Gastrocnemius medialis (tissue), 4 donors: ENCODE measurements around the gene NEDD1. TPM values are rescaled to one million over a fixed set of nuclear protein-coding genes. Genes with fewer than 3 reads are reported as not detected.

ENCODE experiments used
- ATAC-seq, 2 donors: fragments of 150-250 bp; one replicate each; pipeline ENCODE4 v1.9.1; 2016
- DNase-seq, 2 donors: peaks; one replicate each; pipeline ENCODE4 v3.0.0-alpha.2; 2019
- H3K27ac ChIP-seq, 4 donors: fragments of 200-600 bp; sonication (generic); 1 replicate in 1 of 4; 2 replicates in 3 of 4; pipeline ENCODE4 v1.5.1; 2016 to 2018; ENCODE audit warnings: mild to moderate bottlenecking in 2 of 4, moderate library complexity in 1 of 4
- H3K27me3 ChIP-seq, 3 donors: fragments of 200-600 bp; sonication (generic) in 2 of 3; 1 replicate in 1 of 3; 2 replicates in 2 of 3; pipeline versions ENCODE4 v1.5.1 to v1.6.0; 2016 to 2019; ENCODE audit warnings: mild to moderate bottlenecking in 1 of 3, moderate library complexity in 1 of 3
- H3K36me3 ChIP-seq, 2 donors: fragments of 200-600 bp; sonication (generic) in 1 of 2; one replicate each; pipeline ENCODE4 v1.5.1; 2017 to 2018
- H3K4me1 ChIP-seq, 2 donors: fragments of 200-600 bp; sonication (generic) in 1 of 2; one replicate each; pipeline ENCODE4 v1.5.1; 2016 to 2017; ENCODE audit warnings: mild to moderate bottlenecking in 2 of 2
- H3K4me3 ChIP-seq, 4 donors: fragments of 200-600 bp; sonication (generic) in 3 of 4; 1 replicate in 1 of 4; 2 replicates in 3 of 4; pipeline ENCODE4 v1.5.1; 2016 to 2019; ENCODE audit warnings: mild to moderate bottlenecking in 2 of 4
- H3K9me3 ChIP-seq, 3 donors: fragments of 200-600 bp; sonication (generic) in 2 of 3; 1 replicate in 1 of 3; 2 replicates in 2 of 3; pipeline ENCODE4 v1.5.1; 2016 to 2019
- POLR2A ChIP-seq, 2 donors: fragments of 450-650 bp; IDR thresholded peaks; one replicate each; pipeline ENCODE4 v1.6.1; 2017; ENCODE audit warnings: antibody characterized with exemption in 2 of 2, mild to moderate bottlenecking in 2 of 2, moderate library complexity in 2 of 2
- in situ Hi-C, 4 donors: fragments of 200-750 bp; cut with MboI; loops; one replicate each; pipeline versions ENCODE4 v1.15.0 to v1.8.0; 2017; ENCODE audit warnings: low sequenced_read_pairs in 4 of 4
- intact Hi-C: fragments of 100-400 bp; cut with DNase I; formaldehyde crosslinking; loops from one replicate; pipeline ENCODE4 v1.15.1; 2023; ENCODE audit warnings: low total_unique reads
- total RNA-seq, 4 donors: library from RNA; depleted of rRNA; stranded (reverse); fragments of >200 nt; gene quantifications; one replicate each; pipeline versions ENCODE4 v1.1.0 to v1.2.3, GENCODE V29; 2016
- TF ChIP-seq, protein P1 (sequence below), 5 experiments: fragments of 450-650 bp in 3 of 5; fragments of 200-600 bp in 2 of 5; sonication (generic) in 2 of 5; IDR thresholded peaks in 4 of 5; conservative IDR thresholded peaks in 1 of 5; 1 replicate in 4 of 5; 2 replicates in 1 of 5; pipeline ENCODE4 v1.5.1; 2016 to 2019; ENCODE audit warnings: antibody characterized with exemption in 5 of 5, mild to moderate bottlenecking in 3 of 5, moderate library complexity in 3 of 5

NEDD1 gene
- total RNA-seq, 4 donors from 2014 or later, result 15.1 to 29.4 (median 22.1) TPM

DNA sequence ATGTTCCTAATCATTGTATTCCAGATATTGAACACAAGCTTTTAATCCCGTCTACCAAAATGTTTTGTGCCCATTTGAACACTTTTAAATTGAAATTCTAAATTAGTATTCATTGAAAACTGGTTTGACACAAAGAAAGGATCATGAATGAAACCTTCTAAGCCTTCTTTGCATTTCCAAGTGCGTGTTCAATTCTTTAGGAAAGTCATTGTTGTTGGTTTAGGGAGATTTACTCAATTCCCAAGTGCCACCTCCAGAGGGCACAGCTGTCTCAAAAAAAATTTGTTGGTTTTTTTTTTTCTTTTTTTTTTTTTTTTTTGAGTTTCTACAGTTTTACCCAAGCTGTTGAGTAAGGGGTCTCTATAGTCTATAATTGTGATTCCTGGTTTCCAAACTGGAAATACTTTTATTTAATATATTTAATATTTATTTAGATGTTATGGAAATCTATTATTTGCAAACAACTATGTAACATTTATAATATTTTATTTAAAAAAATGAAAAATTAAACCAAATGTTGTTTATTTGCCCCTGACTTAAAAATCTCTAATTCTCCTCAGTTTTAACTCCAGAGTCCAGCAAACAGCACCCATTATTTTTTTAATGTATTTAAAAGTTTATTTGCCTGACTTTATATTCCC lies 79.9 kb downstream of the NEDD1 start:
- no peaks in the 10 kb centered on the region for H3K36me3 ChIP-seq
- DNase-seq (no peak), ATAC-seq (no peak)
- peaks cover 4 to 5% of the 10 kb centered on the region in 2 donors for H3K4me1 ChIP-seq
- H3K4me3 ChIP-seq, result no peak overlapping the region
- in situ Hi-C loops, result loop anchor here in 2 of 4 donors (25.0 kb wide), 2 partner anchors 400 to 1400 kb away; no protein-coding TSS in a partner anchor
- intact Hi-C loops, result loop anchor here (5.0 to 10.0 kb wide), 3 partner anchors 320 to 418 kb away; no protein-coding TSS in a partner anchor
- H3K9me3 ChIP-seq, result no peaks in the 10 kb centered on the region
- no peak for TF ChIP-seq POLR2A (IDR thresholded peaks at IDR 0.05)
- TF ChIP-seq, protein P1, sequence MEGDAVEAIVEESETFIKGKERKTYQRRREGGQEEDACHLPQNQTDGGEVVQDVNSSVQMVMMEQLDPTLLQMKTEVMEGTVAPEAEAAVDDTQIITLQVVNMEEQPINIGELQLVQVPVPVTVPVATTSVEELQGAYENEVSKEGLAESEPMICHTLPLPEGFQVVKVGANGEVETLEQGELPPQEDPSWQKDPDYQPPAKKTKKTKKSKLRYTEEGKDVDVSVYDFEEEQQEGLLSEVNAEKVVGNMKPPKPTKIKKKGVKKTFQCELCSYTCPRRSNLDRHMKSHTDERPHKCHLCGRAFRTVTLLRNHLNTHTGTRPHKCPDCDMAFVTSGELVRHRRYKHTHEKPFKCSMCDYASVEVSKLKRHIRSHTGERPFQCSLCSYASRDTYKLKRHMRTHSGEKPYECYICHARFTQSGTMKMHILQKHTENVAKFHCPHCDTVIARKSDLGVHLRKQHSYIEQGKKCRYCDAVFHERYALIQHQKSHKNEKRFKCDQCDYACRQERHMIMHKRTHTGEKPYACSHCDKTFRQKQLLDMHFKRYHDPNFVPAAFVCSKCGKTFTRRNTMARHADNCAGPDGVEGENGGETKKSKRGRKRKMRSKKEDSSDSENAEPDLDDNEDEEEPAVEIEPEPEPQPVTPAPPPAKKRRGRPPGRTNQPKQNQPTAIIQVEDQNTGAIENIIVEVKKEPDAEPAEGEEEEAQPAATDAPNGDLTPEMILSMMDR (IDR thresholded peaks at IDR 0.05 in 4 of 5, conservative IDR thresholded peaks at IDR 0.05 in 1 of 5), result peak in 1 of 5 experiments; percentile 25
- H3K27me3 ChIP-seq, result peaks cover 6 to 11% (median 7%) of the 10 kb centered on the region in 3 donors
- H3K27ac ChIP-seq, result no peak overlapping the region

DNA sequence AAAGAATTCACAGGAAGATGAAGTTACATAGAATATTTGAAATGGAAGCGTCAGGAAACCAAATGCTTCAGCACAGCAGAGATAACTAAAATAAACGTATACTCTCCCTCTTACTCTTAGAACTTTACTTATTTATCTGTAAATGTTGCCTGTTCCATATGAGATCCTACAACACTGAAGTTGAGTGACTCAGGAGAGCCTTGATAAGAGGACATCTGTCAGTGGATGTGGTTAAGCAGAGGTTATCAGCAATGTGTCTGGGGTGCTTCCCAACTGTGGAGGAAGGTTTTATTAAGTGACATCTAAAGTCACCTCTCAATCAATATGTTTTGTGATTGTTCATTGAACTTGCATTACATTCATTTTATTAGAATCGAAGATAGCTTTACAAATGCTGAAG lies 81.9 kb downstream of the NEDD1 start:
- TF ChIP-seq, protein P1 (IDR thresholded peaks at IDR 0.05 in 4 of 5, conservative IDR thresholded peaks at IDR 0.05 in 1 of 5), result no peak
- TF ChIP-seq POLR2A (IDR thresholded peaks at IDR 0.05), result no peak
- intact Hi-C loops (loop anchor here (5.0 to 10.0 kb wide), 3 partner anchors 318 to 416 kb away; no protein-coding TSS in a partner anchor), in situ Hi-C loops (loop anchor here in 2 of 4 donors (25.0 kb wide), 2 partner anchors 402 to 1398 kb away; no protein-coding TSS in a partner anchor)
- Histone ChIP-seq H3K4me3 (no peak overlapping the region), H3K27ac (no peak overlapping the region), H3K36me3 (no peaks in the 10 kb centered on the region), H3K4me1 (peaks cover 4 to 5% of the 10 kb centered on the region in 2 donors), H3K27me3 (peaks cover 6 to 11% (median 7%) of the 10 kb centered on the region in 3 donors), H3K9me3 (no peaks in the 10 kb centered on the region)
- ATAC-seq (no peak), DNase-seq (no peak)

DNA sequence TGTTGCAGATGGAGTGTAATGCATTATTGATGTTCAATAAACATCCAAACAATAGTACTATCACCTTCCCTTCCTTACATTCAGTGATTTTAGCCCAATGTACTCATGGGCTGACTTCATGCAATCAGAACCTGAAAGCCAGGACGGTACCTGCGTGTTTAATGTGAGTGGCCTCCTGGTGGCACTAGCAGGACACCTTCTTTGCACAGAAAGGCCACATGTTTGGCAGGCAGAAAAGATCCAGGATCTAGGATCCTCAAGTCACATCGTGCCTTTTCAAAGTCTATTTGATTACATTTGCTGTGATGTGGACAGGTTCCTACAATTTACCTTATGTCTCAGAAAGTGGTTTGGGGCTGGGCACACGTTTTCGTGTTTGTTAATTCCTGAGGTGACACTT lies 82.9 kb downstream of the NEDD1 start:
- no peak overlapping the region for H3K4me3 ChIP-seq
- DNase-seq (no peak), ATAC-seq (no peak)
- intact Hi-C loops, result loop anchor here (5.0 to 10.0 kb wide), 3 partner anchors 317 to 415 kb away; no protein-coding TSS in a partner anchor
- in situ Hi-C loops, result loop anchor here in 2 of 4 donors (25.0 kb wide), 2 partner anchors 403 to 1397 kb away; no protein-coding TSS in a partner anchor
- H3K9me3 ChIP-seq, result no peaks in the 10 kb centered on the region
- H3K36me3 ChIP-seq, result no peaks in the 10 kb centered on the region
- H3K27me3 ChIP-seq, result peaks cover 5 to 11% (median 6%) of the 10 kb centered on the region in 3 donors
- TF ChIP-seq, protein P1 (IDR thresholded peaks at IDR 0.05 in 4 of 5, conservative IDR thresholded peaks at IDR 0.05 in 1 of 5), result no peak
- TF ChIP-seq POLR2A (IDR thresholded peaks at IDR 0.05), result no peak
- peaks cover 4 to 5% of the 10 kb centered on the region in 2 donors for H3K4me1 ChIP-seq
- no peak overlapping the region for H3K27ac ChIP-seq

DNA sequence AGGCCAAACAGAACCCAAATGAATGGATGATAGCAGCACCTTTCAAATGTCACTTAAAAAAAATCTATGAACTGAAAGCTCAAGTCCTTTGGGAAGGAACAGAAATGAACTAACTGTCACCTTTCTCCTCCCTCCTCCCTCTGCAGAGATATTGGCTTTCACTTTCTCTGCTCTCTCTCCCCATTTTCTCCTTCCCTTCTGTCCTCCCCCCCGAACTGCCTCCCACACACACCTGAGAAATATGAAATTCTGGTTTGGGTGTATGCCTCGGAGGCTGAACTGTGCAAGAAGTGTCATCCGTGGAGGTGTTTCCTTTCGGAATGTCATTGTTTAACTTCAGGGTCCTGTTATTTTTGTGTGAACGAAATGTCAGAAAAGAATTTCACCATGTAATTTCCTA lies 87.8 kb downstream of the NEDD1 start:
- H3K4me3 ChIP-seq, result no peak overlapping the region
- H3K27me3 ChIP-seq, result peaks cover 0 to 2% (median 0%) of the 10 kb centered on the region in 3 donors
- DNase-seq, result no peak
- no peaks in the 10 kb centered on the region for H3K9me3 ChIP-seq
- TF ChIP-seq, protein P1 (IDR thresholded peaks at IDR 0.05 in 4 of 5, conservative IDR thresholded peaks at IDR 0.05 in 1 of 5), result no peak
- no peak for TF ChIP-seq POLR2A (IDR thresholded peaks at IDR 0.05)
- H3K4me1 ChIP-seq, result no peaks in the 10 kb centered on the region
- no peak overlapping the region for H3K27ac ChIP-seq
- no peak for ATAC-seq
- intact Hi-C loops (no loop called here), in situ Hi-C loops (loop anchor here in 2 of 4 donors (25.0 kb wide), 2 partner anchors 408 to 1392 kb away; no protein-coding TSS in a partner anchor)
- no peaks in the 10 kb centered on the region for H3K36me3 ChIP-seq
